ENCODE data around the gene GPR132.
"Not testable (repeated sequence)": the region's sequence is repeated elsewhere in the genome, so short reads cannot be mapped to it uniquely, and the experiment has no call there.

The GPR132 gene

DNA sequence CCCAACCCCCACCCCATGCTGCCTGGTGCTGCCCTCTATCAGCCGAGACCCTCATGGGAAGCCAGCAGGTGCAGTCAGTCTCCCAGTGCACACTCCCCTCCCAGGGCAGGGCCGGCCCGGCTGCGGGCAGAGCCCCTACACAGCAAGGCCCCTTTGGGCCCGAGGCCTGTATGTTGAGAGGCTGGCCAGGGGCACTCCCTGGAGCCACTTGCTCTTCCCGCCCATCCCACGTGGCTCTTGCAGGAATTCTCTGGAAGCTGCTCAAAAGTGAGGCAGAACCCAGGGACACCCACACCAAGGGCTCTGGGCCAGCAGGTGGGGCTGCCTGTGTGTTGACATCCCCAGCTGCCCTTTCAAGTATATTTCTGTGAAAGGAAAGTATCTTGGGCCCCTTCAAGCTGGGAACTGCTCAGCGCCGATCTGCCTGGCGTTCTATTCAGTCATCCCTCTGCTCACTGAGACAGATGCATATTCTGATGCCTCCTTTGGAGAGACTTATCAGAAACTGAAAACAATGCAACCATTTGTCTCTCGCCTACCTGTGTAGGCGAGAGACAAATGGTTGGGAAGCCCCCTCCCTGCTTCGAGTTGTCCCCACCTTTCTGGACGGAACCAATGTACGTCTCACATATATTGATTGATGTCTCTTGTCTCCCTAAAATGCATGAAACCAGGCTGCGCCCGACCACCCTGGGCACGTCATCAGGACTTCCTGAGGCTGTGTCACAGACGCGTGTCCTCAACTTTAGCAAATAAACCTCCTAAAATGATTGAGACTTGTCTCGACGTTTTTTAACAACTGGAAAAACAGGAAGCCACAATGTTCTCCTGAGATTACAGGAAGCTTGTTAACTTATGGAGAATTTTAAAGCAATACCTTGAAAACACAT lies 6.0 kb downstream of the GPR132 start:
- DNase-seq: no peak

- no peak for DNase-seq
These were observed 6.7 kb downstream of the GPR132 start for GRCh38 chr14:105058521-105059034.

GRCh38 chr14:105056303-105056831 lies 8.9 kb downstream of the GPR132 start:
- no peak for DNase-seq

DNA sequence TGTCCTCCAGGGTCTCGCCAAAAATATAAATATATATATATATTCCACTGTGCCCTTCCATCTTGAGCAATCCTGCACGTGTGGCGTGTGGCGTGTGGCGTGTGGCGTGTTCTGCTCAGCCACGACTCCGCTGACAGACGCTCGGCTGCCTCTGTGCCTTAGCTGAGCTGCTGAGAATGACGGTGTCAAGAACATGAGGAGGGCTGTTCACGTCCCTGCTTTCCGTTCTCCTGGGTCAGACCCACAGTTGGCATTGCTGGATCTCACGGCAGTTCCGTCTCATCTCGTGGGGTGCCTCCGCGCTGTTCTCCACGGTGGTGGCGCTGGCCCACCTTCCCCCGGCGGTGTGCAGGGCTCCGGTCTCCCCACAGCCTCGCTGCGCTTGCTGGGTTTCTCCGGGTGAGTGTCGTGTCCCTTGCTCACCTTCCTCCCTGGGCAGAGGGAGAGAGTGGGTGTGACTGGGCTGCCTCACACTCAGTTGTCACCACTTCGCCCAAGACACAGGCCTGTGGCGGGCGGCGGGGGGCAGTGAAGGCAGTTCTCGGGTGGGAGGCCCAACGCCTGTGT lies 9.4 kb downstream of the GPR132 start:
- no peak for DNase-seq

GRCh38 chr14:105055334-105055733 lies 9.9 kb downstream of the GPR132 start:
- no peak for DNase-seq

DNA sequence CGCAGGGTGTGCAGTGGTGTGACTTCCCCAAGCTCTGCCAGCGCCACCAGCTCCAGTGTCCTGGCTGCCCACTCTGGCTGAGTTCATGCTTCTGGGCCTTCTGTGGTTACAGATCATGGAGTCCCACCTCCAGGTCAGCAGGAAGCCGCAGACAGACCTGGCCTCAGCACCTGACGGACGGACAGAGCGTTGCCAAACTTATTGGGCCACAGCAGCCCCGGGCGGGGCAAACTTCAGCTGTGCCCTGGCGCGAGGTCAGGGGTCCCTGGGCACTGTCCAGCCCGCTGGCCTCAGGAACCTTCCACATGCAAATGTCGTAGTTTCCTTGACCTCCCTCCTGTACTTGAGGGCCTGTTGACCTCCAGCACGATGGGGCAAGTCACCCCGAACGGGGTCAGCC lies 11.2 kb downstream of the GPR132 start:
- no peak for DNase-seq

GRCh38 chr14:105053421-105053820 lies 11.8 kb downstream of the GPR132 start:
- DNase-seq: no peak

GRCh38 chr14:105052110-105052458 lies 13.1 kb downstream of the GPR132 start:
- no peak for DNase-seq

DNA sequence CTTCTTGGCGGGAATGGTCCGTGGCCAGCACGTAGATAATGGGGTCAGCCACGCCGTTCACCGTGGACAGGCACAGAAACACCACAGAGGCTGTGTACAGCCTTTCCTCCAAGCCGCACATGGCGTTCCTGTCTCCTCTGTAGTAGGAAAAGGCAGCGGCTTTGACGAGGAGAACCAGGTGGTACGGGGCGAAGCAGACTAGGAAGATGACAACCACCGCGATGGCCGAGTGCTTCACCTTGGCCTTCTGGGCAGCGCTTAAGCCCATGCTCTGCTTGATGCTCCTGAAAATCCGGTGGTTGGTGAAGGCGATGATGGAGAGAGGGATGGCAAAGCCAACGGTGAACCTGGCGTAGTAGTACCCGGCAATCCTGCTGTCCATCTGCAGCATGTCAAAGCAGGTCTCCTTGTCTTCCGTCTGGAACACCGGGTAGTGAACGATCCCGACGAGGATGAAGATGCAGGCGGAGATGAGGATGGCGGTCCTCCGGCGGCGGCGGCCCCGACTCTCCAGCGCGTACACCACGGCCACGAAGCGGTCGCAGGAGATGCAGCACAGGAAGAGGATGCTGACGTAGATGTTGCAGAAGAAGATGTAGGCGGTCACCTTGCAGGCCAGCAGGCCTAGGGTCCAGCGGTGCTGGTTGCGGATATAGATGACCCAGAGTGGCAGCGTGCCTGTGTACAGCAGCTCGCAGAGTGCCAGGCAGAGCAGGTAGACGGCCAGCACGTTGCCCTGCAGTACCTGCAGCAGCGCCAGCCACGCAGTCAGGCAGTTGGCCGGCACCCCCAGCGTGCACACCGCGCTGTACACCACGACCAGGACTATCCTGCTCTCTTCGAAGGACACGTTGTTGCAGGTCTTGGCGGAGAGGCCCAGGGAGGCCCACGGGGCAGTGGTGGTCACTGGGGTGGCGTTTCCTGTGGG lies 13.8 kb downstream of the GPR132 start:
- DNase-seq: no peak

GRCh38 chr14:105050551-105050897 lies 14.7 kb downstream of the GPR132 start:
- DNase-seq: peak; percentile 43 to 55

GRCh38 chr14:105049753-105050550 lies 15.3 kb downstream of the GPR132 start:
- DNase-seq: no peak

- DNase-seq: no peak
These were observed 17.8 kb downstream of the GPR132 start for GRCh38 chr14:105047283-105048016.

GRCh38 chr14:105046891-105047282 lies 18.3 kb downstream of the GPR132 start:
- no peak for DNase-seq

DNA sequence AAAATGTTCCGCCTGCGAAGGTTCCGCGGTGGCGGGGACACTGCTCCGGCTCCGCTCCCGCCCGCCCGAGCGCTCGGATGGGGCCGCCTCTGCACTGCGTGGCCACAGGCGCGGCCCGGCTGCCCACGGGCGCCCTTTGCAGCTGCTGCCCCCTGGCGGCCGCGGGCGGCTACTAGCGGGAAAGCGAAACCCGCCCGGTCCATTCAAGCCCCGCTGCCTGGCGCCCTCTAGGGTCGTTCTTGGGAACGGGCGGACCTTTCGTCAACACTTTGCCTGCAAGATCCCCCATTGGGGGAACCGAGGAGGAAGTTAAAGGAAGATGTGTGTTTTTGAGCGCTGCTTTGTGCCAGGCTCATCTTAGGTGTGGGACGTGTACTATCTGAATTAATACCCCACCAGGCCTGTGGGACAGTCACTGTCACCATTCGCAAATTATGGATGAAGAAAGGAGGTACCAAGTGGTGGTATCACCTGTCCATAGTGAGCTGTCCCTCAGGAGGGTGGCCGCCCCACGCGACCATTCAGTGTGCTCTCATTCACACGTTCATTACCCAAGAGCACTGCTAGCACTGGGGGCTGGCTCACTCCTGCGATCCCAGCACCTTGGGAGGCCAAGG lies 19.4 kb downstream of the GPR132 start:
- DNase-seq: peak; percentile 67 to 70

- DNase-seq: no peak
These were observed 21.6 kb downstream of the GPR132 start for GRCh38 chr14:105043641-105044040.

GRCh38 chr14:105042813-105043212 lies 22.4 kb downstream of the GPR132 start:
- DNase-seq: no peak

DNA sequence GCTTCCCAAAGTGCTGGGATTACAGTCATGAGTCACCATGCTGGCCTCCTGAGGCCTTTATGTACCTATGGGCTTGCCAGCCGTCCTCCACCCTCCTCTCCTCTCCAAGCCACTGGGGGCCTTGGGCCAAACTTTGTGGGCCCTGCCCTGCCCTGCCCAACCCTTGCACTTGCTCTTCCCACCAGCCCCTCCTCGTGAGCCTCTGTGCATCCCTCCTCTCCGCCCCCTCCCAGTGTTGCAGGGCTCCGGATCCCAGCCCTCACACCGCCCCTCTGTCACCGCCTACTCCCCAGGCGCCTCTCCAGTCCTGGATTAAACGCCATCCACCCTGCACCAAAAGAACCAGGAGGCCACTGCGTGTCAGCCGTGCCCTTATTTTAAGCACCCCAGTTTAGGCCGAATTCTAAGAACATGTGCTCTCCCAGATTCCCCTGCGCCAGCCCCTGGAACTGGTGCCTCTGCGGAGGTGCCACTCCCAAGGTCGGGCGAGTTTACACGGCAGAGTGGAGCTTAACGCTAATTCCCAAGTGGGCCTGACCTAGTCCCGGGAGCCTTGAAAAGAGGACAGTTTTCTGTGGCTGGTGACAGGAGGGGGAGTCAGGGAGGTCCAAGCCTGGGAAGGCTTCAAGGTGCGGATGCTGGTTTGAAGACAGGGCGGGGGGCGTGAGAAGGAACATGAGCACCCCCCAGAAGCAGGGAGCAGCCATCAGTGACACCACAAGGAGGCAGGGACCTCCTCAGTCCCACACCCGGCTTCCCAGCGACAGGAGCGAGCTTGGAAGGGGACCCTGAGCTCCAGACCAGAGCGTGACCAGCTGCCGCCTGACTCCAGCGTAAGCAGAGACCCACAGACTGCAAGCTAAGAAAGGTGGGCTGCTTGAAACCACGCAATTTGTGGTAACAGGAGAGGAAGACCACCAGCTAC lies 23.1 kb downstream of the GPR132 start:
- no peak for DNase-seq

GRCh38 chr14:105039458-105040205 lies 25.6 kb downstream of the GPR132 start:
- no peak for DNase-seq

DNA sequence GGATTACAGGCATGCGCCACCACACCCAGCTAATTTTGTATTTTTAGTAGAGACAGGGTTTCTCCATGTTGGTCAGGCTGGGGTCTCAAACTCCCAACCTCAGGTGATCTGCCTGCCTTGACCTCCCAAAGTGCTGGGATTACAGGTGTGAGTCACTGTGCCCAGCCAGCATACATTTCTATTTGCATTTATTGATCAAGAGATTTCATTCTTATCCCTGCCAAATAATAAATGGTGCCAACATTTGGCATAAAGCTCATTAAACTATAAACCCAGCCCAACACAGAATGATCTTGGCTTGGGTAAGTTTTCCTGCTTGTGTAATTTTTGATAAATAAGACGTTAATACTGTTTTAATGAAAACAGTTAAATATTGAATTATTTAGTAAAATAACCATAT lies 29.6 kb downstream of the GPR132 start:
- DNase-seq: not testable (repeated sequence)
